ENCODE results near the gene DNA2.

The DNA2 gene

GRCh38 chr10:68423522-68423921 lies 48.3 kb downstream of the DNA2 start:
- no peak for TF ChIP-seq POU2F2 (IDR thresholded peaks at IDR 0.05; ENCODE audit: low read depth, low read length)
- TF ChIP-seq PAX5 (IDR thresholded peaks at IDR 0.05; ENCODE audit: insufficient read depth, low read length, severe bottlenecking): no peak
- DNase-seq (ENCODE audit: insufficient read length, low spot score): no peak
- FAIRE-seq: no peak

- FAIRE-seq: no peak
- TF ChIP-seq POLR2AphosphoS5 (IDR thresholded peaks at IDR 0.05; ENCODE audit: low read depth, low read length) (no peak), POLR2A (IDR thresholded peaks at IDR 0.05; ENCODE audit: low read depth, low read length) (no peak), POU2F2 (IDR thresholded peaks at IDR 0.05; ENCODE audit: low read depth, low read length) (no peak), PAX5 (IDR thresholded peaks at IDR 0.05; ENCODE audit: insufficient read depth, low read length, severe bottlenecking) (no peak), TAF1 (IDR thresholded peaks at IDR 0.05; ENCODE audit: low read depth, low read length) (no peak), SPI1 (IDR thresholded peaks at IDR 0.05; ENCODE audit: low read depth, low read length) (no peak)
Measured at GRCh38 chr10:68419376-68419775, 52.4 kb downstream of the DNA2 start.

GRCh38 chr10:68408898-68409518 lies 62.8 kb downstream of the DNA2 start:
- no peak for DNase-seq (ENCODE audit: insufficient read length, low spot score)
- FAIRE-seq: no peak
- TF ChIP-seq PAX5 (IDR thresholded peaks at IDR 0.05; ENCODE audit: insufficient read depth, low read length, severe bottlenecking): no peak
- no peak for TF ChIP-seq POLR2AphosphoS5 (IDR thresholded peaks at IDR 0.05; ENCODE audit: low read depth, low read length)
- no peak for TF ChIP-seq SPI1 (IDR thresholded peaks at IDR 0.05; ENCODE audit: low read depth, low read length)

More at GRCh38 chr10:68419376-68419775, 52.4 kb downstream of the DNA2 start:
- no peak for DNase-seq (ENCODE audit: insufficient read length, low spot score)

GRCh38 chr10:68406815-68407548 lies 64.8 kb downstream of the DNA2 start, which contains the start of gene RUFY2:
TSS of gene RUFY2 (minus strand) at chr10:68407277. CDS start at chr10:68407189, 88 bp downstream.
- TF ChIP-seq POLR2A (IDR thresholded peaks at IDR 0.05; ENCODE audit: low read depth, low read length) (no peak), POU2F2 (IDR thresholded peaks at IDR 0.05; ENCODE audit: low read depth, low read length) (no peak), SPI1 (IDR thresholded peaks at IDR 0.05; ENCODE audit: low read depth, low read length) (no peak), POLR2AphosphoS5 (IDR thresholded peaks at IDR 0.05; ENCODE audit: low read depth, low read length) (no peak), TAF1 (IDR thresholded peaks at IDR 0.05; ENCODE audit: low read depth, low read length) (no peak; the same call in 1 of the 2 replicates), PAX5 (IDR thresholded peaks at IDR 0.05; ENCODE audit: insufficient read depth, low read length, severe bottlenecking) (no peak)
- peak; percentile 69 for FAIRE-seq
- DNase-seq (ENCODE audit: insufficient read length, low spot score): peak; percentile 88

GRCh38 chr10:68406111-68406814 lies 65.5 kb downstream of the DNA2 start:
- peak; percentile 89 for FAIRE-seq
- no peak for TF ChIP-seq PAX5 (IDR thresholded peaks at IDR 0.05; ENCODE audit: insufficient read depth, low read length, severe bottlenecking)
- no peak for TF ChIP-seq POLR2AphosphoS5 (IDR thresholded peaks at IDR 0.05; ENCODE audit: low read depth, low read length)
- TF ChIP-seq POLR2A (IDR thresholded peaks at IDR 0.05; ENCODE audit: low read depth, low read length): no peak
- TF ChIP-seq POU2F2 (IDR thresholded peaks at IDR 0.05; ENCODE audit: low read depth, low read length): no peak
- TF ChIP-seq SPI1 (IDR thresholded peaks at IDR 0.05; ENCODE audit: low read depth, low read length): no peak
- TF ChIP-seq TAF1 (IDR thresholded peaks at IDR 0.05; ENCODE audit: low read depth, low read length): no peak
- peak; percentile 53 for DNase-seq (ENCODE audit: insufficient read length, low spot score)

GRCh38 chr10:68403701-68404100 lies 68.1 kb downstream of the DNA2 start:
- DNase-seq (ENCODE audit: insufficient read length, low spot score) (no peak), FAIRE-seq (no peak)
- TF ChIP-seq POU2F2 (IDR thresholded peaks at IDR 0.05; ENCODE audit: low read depth, low read length): no peak
- no peak for TF ChIP-seq PAX5 (IDR thresholded peaks at IDR 0.05; ENCODE audit: insufficient read depth, low read length, severe bottlenecking)
- no peak for TF ChIP-seq POLR2A (IDR thresholded peaks at IDR 0.05; ENCODE audit: low read depth, low read length)

GRCh38 chr10:68402276-68402675 lies 69.5 kb downstream of the DNA2 start:
- TF ChIP-seq POLR2AphosphoS5 (IDR thresholded peaks at IDR 0.05; ENCODE audit: low read depth, low read length): no peak
- TF ChIP-seq POLR2A (IDR thresholded peaks at IDR 0.05; ENCODE audit: low read depth, low read length): no peak
- TF ChIP-seq PAX5 (IDR thresholded peaks at IDR 0.05; ENCODE audit: insufficient read depth, low read length, severe bottlenecking): no peak
- no peak for TF ChIP-seq POU2F2 (IDR thresholded peaks at IDR 0.05; ENCODE audit: low read depth, low read length)
- TF ChIP-seq SPI1 (IDR thresholded peaks at IDR 0.05; ENCODE audit: low read depth, low read length): no peak
- TF ChIP-seq TAF1 (IDR thresholded peaks at IDR 0.05; ENCODE audit: low read depth, low read length): no peak
- DNase-seq (ENCODE audit: insufficient read length, low spot score) (no peak), FAIRE-seq (no peak)

GRCh38 chr10:68397005-68397404 lies 74.8 kb downstream of the DNA2 start:
- FAIRE-seq (no peak), DNase-seq (ENCODE audit: insufficient read length, low spot score) (no peak)
- no peak for TF ChIP-seq PAX5 (IDR thresholded peaks at IDR 0.05; ENCODE audit: insufficient read depth, low read length, severe bottlenecking)
- no peak for TF ChIP-seq SPI1 (IDR thresholded peaks at IDR 0.05; ENCODE audit: low read depth, low read length)
- no peak for TF ChIP-seq POLR2AphosphoS5 (IDR thresholded peaks at IDR 0.05; ENCODE audit: low read depth, low read length)
- TF ChIP-seq POLR2A (IDR thresholded peaks at IDR 0.05; ENCODE audit: low read depth, low read length): no peak
- no peak for TF ChIP-seq POU2F2 (IDR thresholded peaks at IDR 0.05; ENCODE audit: low read depth, low read length)
- no peak for TF ChIP-seq TAF1 (IDR thresholded peaks at IDR 0.05; ENCODE audit: low read depth, low read length)

GRCh38 chr10:68385740-68386139 lies 86.0 kb downstream of the DNA2 start:
- DNase-seq (ENCODE audit: insufficient read length, low spot score) (no peak), FAIRE-seq (no peak)
- TF ChIP-seq SPI1 (IDR thresholded peaks at IDR 0.05; ENCODE audit: low read depth, low read length): no peak

- TF ChIP-seq SPI1 (IDR thresholded peaks at IDR 0.05; ENCODE audit: low read depth, low read length) (no peak), POLR2A (IDR thresholded peaks at IDR 0.05; ENCODE audit: low read depth, low read length) (no peak), PAX5 (IDR thresholded peaks at IDR 0.05; ENCODE audit: insufficient read depth, low read length, severe bottlenecking) (no peak), TAF1 (IDR thresholded peaks at IDR 0.05; ENCODE audit: low read depth, low read length) (no peak), POLR2AphosphoS5 (IDR thresholded peaks at IDR 0.05; ENCODE audit: low read depth, low read length) (no peak), POU2F2 (IDR thresholded peaks at IDR 0.05; ENCODE audit: low read depth, low read length) (no peak)
- DNase-seq (ENCODE audit: insufficient read length, low spot score) (no peak), FAIRE-seq (no peak)
Measured at GRCh38 chr10:68371604-68372003, 100.2 kb downstream of the DNA2 start.

Measured in GM12891 (cell line).